NT2/D1 (cell line): ENCODE data around the gene SH3D21.

Experiments used
- DNase-seq: peaks from one replicate; pipeline ENCODE4 v3.0.0-alpha.2; 2011; ENCODE audit warnings: low read depth, low spot score
- H3K27me3 ChIP-seq: 2 replicates; pipeline ENCODE4 v1.6.0; 2011; ENCODE audit warnings: mild to moderate bottlenecking; ENCODE audit not compliant: insufficient read length, insufficient read depth
- H3K36me3 ChIP-seq: 2 replicates; pipeline ENCODE4 v1.6.1; 2011; ENCODE audit warnings: mild to moderate bottlenecking, low read length, mixed read lengths; ENCODE audit not compliant: insufficient read depth, insufficient read length
- H3K4me1 ChIP-seq: 2 replicates; pipeline ENCODE4 v1.5.1; 2011; ENCODE audit not compliant: insufficient read depth, insufficient read length
- H3K4me3 ChIP-seq: 2 replicates; pipeline ENCODE4 v1.5.1; 2011; ENCODE audit warnings: low read depth; ENCODE audit not compliant: insufficient read length
- H3K9ac ChIP-seq: 2 replicates; pipeline ENCODE4 v1.6.0; 2011; ENCODE audit warnings: low read depth; ENCODE audit not compliant: insufficient read length
- H3K9me3 ChIP-seq: 2 replicates; pipeline ENCODE4 v1.5.1; 2011; ENCODE audit warnings: mild to moderate bottlenecking, low read length; ENCODE audit not compliant: insufficient read depth
- SUZ12 ChIP-seq: IDR thresholded peaks from 2 replicates; pipeline ENCODE4 v1.6.1; 2011; ENCODE audit not compliant: insufficient read length, insufficient read depth; ENCODE audit errors: extremely low read depth
- YY1 ChIP-seq: IDR thresholded peaks from 2 replicates; pipeline ENCODE4 v1.6.1; 2011; ENCODE audit not compliant: insufficient read length, insufficient read depth
- ZNF274 ChIP-seq: IDR thresholded peaks from 2 replicates; pipeline ENCODE4 v1.6.1; 2011; ENCODE audit warnings: mild to moderate bottlenecking, low read depth, low read length

Gene SH3D21

GRCh38 chr1:36366091-36366661, 60.0 kb downstream of the SH3D21 start:
- H3K4me3 ChIP-seq: no peak overlapping the region
- no peak for DNase-seq
- TF ChIP-seq YY1: no peak
- no peak for TF ChIP-seq SUZ12
- no peak for TF ChIP-seq ZNF274
- H3K9ac ChIP-seq: peak overlapping the region; percentile 26
- H3K36me3 ChIP-seq: peaks cover 73% of the 10 kb centered on the region
- peaks cover 18% of the 10 kb centered on the region for H3K4me1 ChIP-seq
- H3K27me3 ChIP-seq: no peaks in the 10 kb centered on the region
- no peaks in the 10 kb centered on the region for H3K9me3 ChIP-seq

GRCh38 chr1:36367066-36367465, 60.9 kb downstream of the SH3D21 start:
- no peak for TF ChIP-seq ZNF274
- no peak for TF ChIP-seq SUZ12
- TF ChIP-seq YY1: no peak
- peaks cover 18% of the 10 kb centered on the region for H3K4me1 ChIP-seq
- DNase-seq: no peak

GRCh38 chr1:36367798-36368197, 61.6 kb downstream of the SH3D21 start:
- Histone ChIP-seq H3K27me3 (no peaks in the 10 kb centered on the region), H3K36me3 (peaks cover 63% of the 10 kb centered on the region), H3K4me1 (peaks cover 23% of the 10 kb centered on the region), H3K9ac (no peak overlapping the region), H3K4me3 (no peak overlapping the region), H3K9me3 (no peaks in the 10 kb centered on the region)
- no peak for DNase-seq
- no peak for TF ChIP-seq YY1
- no peak for TF ChIP-seq ZNF274
- TF ChIP-seq SUZ12: no peak

More at GRCh38 chr1:36367066-36367465, 60.9 kb downstream of the SH3D21 start:
- Histone ChIP-seq H3K27me3 (no peaks in the 10 kb centered on the region), H3K36me3 (peaks cover 67% of the 10 kb centered on the region), H3K4me3 (no peak overlapping the region), H3K9me3 (no peaks in the 10 kb centered on the region), H3K9ac (no peak overlapping the region)

GRCh38 chr1:36369061-36369861, 63.1 kb downstream of the SH3D21 start:
- H3K36me3 ChIP-seq: peaks cover 57% of the 10 kb centered on the region
- no peak overlapping the region for H3K4me3 ChIP-seq
- H3K9me3 ChIP-seq: no peaks in the 10 kb centered on the region
- H3K9ac ChIP-seq: no peak overlapping the region
- H3K4me1 ChIP-seq: peaks cover 31% of the 10 kb centered on the region
- TF ChIP-seq ZNF274: no peak
- TF ChIP-seq SUZ12: no peak
- TF ChIP-seq YY1: no peak
- no peaks in the 10 kb centered on the region for H3K27me3 ChIP-seq
- no peak for DNase-seq
